Activated T-cell treated with anti-CD3 and anti-CD28 coated beads, Interleukin-2, amount 50 U/mL, for 48 hours (primary cell): ENCODE measurements around the gene CLEC12A.
A peak's percentile ranks its signal among the peaks of the same experiment; 100 is the strongest.
"Not testable (repeated sequence)": the region's sequence is repeated elsewhere in the genome, so short reads cannot be mapped to it uniquely, and the experiment has no call there.

Experiments
- DNase-seq, 2 experiments: peaks; one replicate each; pipeline ENCODE4 v3.0.0-alpha.2; 2020

The CLEC12A gene

DNA sequence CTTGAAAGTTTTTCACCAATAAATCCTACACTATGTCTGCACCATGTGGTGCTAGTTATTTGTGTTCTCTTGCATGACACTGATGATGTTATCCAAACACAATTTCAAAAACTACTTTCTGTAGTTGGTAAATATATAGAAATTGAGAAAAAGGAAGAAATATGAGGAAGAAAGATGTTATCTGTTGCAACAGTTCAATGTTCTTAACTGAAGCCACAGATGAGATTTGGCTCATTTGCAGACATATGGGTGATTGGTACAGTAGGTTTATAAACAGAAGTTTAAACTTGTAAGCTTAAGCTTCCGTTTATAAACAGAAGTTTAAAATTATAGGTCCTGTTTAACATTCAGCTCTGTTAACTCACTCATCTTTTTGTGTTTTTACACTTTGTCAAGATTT is at the start of gene CLEC12A:
TSS of gene CLEC12A (plus strand) at position 229 of the 400 bp plus-strand sequence. CDS start 188 bp downstream, outside the sequence.
- DNase-seq: no peak

DNA sequence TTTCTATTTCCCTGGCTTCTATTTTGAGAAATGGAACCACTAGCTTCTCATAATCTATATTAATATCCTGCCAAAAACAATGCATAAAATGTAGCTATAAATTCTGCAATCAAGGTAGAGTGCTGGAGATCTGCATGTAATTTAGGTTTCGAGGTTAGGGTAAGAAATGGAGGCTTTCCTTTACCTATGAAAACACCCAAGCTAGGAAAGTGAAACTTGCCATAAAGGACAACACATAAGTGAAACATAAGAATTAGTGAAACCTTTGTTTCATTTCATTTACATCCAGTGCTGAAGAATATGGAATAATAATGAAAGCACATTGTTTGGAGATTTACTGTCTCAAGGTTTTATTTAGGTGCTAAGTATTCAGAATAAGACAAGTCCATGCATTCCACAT is 48.8 kb upstream of the CLEC12A start:
- no peak for DNase-seq

DNA sequence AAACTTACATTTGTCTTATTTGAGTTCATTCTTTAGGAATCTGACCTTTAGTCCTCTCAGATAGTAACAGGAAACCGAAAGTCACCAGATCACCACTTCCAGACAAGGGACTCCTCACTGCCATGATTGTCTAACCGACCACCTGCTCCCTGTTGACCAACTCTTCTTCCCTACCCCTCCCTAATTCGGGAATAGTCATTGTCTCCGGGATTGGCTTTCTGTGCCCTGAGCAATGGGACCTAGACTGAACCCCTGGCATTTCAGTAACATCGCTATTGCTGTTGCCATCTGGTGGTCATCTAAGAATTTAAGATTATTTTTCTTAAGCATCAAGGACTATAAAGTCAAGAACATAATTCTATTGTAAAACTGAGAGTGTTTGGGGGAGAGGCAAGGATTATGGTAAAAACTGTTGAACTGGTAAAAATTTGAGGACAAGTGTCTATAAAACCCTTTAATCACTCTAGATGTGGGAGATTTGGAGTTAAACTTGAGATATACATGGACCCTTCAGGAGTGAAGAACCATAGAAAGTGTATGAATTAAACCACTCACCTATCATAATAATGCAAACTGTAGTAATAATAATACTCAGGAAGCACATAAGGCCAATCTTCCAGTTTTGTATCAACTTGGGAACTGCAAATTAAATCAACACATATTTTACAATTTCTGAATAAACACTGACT is 45.4 kb upstream of the CLEC12A start:
- DNase-seq: peak; percentile 27 to 34

DNA sequence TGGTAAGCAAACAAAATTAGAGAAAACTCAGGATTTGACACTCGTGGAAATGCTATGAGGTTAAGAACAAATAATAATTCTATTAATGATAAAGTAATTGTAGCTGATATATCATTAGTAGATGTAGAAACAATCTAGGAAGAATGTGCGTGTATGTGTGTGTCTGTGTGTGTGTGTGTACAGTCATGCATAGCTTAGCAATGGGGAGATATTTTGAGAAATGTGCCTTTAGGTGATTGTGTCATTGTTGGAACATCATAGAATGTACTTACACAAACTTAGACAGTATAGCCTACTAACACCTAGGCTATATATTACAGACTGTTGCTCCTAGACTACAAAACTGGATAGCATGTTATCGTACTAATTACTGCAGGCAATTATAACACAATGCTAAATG is 44.3 kb upstream of the CLEC12A start:
- no peak for DNase-seq

DNA sequence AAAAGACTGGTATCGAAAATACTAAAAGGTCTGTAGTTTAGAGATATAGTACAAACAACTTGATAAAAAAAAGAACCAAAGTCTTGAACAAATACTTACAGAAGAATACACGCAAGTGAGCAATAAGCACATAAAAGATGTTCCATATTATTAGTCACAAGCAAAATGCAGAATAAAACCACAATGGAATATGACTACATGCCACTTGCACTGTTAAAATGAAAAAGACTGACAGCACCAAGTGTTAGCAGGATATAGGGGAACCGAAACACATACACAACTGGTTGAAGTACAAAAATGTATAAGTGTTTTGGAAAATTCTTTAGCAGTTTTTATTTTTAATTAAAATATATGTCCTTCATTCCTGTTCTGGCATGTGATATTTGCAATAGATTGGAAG is 42.6 kb upstream of the CLEC12A start:
- DNase-seq: no peak

DNA sequence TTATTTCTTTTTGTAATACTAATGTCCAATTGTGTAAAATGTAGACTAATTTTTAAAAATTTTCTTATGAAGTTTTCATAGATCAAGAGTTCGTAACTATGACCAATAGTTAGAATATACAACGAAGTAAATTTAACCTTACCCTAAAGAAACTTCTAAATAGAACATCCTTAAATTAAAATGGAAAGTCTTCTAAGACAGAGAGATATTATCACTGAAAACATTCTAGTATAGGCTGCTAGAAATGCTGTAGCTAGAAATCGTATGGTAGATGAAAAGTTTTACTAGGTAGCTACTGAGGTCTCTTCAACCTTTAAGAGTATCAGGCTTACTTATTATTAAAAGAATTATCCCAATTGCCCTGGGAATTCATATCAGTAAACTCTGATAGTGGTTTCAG is 40.0 kb upstream of the CLEC12A start:
- DNase-seq: no peak

DNA sequence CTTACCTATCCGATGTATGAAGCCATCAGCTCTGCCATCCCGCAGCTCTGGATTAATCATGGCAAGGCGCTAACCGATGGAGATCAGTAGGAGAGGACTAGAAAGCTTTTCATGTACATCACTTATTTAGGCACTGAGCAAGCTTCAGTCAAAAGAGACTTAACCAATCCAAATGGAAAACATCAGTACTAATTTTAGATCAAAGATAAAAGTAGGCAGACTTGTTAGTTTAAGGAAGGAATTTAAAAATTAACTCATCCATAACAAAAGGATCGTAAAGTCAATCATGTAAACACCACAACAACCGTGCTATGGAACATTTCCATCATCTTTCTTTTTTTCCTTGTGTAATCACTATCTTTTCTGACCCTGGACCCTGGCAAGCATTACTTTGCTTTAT is 38.9 kb upstream of the CLEC12A start, which contains the start of gene CLEC2A:
TSS of gene CLEC2A (minus strand) at position 101 of the 400 bp plus-strand sequence. CDS start at position 60, 41 bp downstream.
- DNase-seq: no peak

DNA sequence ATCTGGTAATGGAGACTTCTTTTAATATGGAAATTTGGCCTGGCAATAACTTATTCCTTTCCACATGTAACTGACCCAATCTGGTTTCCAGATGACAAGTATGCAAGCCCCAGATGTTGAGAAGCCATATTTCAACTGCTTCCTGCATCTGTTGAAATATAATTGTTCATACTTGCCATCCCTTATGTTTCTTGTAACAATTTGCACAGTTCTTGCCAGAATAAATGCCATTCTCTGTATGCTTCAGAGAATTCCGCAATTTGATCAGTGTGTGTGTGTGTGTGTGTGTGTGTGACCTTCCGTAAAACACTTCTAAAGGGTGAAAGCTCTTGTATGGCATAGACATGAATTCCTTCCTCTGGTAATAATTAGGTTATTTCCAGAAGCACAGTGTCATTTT is 37.3 kb upstream of the CLEC12A start:
- no peak for DNase-seq

DNA sequence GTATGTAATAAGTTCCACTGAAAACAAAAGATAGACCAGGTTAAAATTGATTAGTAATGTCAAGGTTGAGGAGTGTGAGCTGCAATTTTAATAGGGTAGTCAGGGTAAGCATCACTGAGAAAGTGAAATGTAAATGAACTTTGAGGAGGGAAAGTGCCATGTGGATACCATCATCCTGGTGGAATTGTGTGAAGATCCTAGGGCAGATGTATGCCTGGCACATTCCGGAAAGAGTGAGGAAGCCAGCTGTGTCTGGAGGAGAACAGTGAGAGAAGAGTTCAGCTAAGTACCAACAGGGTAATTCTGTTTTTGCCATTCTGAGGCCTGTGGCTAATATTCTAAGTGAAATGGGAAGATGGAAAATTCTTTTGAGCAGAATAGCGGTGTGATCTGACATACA is 36.2 kb upstream of the CLEC12A start:
- no peak for DNase-seq

DNA sequence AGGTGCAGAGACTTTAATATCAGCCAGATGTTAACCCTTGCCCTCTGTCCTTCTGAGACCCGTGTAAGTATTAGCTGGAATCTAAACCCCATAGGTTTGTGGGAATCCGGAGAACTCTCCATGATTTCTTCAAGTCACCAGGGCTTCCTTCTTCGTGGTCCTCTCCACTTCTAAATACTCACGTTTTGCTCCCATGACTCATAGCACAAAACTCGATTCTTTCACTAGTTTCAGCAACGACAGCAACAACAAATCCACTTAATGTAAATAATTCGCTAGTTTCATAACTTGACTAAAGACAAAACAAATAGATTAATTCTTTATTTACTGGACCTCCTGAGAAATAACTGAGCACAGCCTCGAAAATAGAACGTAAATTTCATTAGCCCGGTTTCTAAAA is 34.6 kb upstream of the CLEC12A start:
- DNase-seq: no peak

DNA sequence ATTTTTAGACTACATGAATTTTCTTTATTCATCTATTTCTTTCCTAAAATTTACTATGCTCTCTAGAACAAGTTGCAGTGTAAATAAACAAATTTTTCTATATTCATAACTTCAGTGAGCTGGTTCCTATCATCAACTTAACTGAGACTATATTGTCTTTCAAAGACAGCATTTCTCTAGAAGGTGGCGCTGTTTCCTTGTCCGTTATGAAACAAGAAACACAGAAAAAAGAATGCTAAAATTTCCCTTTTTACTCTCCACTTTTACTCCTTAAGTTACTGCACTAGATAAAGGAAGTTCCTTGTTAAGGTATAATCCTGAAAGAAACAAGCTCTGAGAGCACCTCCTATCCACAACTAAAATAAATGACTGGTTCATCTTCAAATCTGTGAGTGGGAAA is 30.8 kb upstream of the CLEC12A start:
- DNase-seq: no peak

DNA sequence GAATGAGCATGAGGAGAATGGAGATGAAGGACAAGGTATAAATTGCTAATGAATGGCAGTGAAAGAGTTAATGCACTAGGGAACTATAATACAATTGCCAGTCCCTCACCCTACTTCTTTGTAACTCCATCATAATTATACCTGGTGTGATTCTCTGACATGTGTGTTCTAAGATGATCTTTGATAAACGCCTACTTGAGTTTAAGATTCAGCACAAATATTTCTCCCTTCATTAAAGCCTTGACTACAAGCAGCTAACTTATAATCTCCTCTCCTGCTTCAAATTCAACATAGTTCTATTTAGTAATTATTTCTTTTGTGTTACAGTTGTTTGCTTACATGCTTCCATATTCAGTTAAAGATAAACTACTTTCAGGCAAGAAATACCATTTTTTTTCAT is 29.4 kb upstream of the CLEC12A start:
- DNase-seq: no peak

DNA sequence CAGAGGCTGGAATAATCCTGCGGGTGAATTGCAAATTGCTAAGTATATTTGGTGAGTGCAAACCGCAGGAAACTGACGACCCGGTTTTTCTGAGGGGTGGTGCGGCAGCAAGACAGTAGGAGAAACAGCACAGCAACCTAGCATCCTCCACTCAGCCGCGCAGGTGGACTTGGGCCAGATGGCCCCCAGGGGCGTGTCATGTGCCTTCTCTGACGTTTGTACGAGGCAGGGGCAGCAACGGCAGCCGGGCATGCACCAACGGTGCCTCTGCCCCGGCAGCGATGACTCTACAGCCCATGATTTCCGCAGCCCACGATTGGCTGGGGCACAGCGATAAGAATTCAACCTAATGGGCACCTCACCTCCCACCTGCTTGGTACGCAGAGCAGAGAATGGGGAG is 28.0 kb upstream of the CLEC12A start:
- peak in 1 of 2 experiments; percentile 23 for DNase-seq

DNA sequence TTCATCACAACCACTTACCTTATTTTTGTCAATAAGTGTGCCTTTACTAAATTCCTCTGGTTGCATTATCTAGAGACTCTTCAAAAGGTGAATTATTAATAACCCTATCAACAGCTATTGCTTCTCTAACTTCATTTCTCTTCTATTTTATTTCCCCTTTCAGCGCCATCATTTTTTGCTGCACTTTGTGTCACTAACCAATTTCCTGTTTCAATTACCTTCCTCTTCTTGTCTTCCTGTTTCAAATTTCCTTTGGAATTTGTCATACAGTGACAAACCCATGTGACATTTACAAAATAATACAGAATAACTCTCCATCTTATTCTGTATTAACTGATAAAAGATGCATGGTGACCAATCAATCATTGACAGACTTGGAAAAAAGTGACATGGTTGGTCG is 26.8 kb upstream of the CLEC12A start:
- DNase-seq: no peak

DNA sequence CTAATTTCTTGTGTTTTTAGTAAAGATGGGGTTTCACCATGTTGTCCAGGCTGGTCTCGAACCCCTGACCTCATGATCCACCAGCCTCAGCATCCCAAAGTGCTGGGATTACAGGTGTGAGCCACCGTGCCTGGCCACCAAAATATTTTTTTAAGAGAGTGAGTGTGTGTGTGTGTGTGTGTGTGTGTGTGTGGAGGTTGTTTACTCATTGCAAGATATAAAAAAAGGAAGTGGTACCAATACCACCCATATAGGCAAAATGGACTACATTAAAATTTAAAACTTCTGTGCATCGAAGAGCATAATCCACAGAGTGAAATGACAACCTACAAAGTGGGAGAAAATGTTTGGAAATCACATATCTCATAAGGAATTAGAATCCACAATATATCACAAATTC is 23.5 kb upstream of the CLEC12A start:
- DNase-seq: no peak

DNA sequence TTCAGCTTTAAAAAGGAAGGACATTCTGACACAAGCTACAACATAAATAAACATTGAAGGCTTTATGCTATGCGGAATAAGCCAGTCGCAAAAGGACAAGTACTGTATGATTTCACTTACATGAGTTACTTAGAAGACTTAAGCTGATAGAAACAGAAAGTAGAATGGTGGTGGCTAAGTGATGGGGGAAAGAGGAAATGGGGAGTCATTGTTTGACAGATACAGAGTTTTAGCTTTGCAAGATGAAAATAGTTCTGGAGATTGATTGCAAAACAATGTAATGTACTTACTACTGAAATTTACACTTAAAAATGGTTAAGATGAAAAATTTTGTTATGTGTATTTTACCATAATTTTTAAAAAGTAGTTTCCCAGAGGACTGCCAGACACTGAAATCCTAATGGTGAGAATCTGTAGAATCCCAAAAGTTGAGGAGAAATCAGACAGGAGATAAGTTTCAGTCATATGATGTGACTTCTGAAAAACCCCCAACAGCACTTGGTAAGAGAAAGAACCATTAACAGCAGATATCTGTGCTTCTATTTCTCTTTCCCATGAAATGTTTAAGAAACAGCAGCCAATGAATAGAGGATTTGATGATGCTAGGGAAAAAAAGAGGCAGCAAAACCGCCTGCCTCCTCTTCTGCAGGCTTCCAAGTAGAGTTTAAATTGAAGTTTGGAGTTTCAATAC is 22.5 kb upstream of the CLEC12A start:
- DNase-seq: no peak

DNA sequence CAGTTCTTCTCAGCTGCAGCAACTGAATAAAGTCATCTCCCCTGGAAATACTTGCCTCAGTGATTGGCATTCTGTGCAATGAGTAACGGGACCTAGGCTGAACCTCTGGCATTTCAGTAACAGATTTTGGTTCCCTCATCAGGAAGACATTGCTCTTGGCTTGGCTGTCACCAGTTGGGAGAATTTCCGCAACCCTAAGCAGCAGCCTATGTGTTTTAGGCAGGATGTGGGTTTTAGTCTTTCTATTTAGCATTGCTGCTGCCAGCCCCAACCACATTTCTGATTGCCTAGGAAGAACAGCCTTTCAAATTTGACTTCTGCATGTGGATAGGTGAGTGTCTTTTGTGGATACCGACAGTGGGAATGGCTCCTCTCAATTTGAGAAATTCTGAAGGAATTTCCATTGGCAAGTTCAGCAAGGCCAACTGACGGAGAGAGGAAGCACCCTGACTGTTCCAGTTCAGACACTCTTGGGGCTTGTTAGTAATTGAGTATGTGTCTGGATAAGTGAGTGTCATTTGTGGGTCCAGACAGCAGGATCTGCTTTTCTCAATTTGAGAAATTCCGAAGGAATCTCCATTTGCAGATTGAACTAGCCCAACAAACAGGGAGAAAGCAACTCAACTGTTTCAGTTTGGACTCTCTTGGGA is 20.1 kb upstream of the CLEC12A start:
- peak; percentile 23 to 35 for DNase-seq

DNA sequence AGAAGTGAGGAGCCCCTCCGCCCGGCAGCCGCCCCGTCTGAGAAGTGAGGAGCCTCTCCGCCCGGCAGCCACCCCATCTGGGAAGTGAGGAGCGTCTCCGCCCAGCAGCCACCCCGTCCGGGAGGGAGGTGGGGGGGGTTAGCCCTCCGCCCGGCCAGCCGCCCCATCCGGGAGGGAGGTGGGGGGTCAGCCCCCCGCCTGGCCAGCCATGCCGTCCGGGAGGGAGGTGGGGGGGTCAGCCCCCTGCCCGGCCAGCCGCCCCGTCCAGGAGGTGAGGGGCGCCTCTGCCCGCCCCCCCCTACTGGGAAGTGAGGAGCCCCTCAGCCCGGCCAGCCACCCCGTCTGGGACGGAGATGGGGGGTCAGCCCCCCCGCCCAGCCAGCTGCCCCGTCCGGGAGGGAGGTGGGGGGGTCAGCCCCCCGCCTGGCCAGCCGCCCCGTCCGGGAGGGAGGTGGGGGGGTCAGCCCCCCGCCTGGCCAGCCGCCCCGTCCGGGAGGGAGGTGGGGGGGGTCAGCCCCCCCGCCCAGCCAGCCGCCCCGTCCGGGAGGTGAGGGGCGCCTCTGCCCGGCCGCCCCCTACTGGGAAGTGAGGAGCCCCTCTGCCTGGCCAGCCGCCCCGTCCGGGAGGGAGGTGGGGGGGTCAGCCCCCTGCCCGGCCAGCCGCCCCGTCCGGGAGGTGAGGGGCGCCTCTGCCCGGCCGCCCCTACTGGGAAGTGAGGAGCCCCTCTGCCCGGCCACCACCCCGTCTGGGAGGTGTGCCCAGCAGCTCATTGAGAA is 18.1 kb upstream of the CLEC12A start:
- DNase-seq: not testable (repeated sequence)

DNA sequence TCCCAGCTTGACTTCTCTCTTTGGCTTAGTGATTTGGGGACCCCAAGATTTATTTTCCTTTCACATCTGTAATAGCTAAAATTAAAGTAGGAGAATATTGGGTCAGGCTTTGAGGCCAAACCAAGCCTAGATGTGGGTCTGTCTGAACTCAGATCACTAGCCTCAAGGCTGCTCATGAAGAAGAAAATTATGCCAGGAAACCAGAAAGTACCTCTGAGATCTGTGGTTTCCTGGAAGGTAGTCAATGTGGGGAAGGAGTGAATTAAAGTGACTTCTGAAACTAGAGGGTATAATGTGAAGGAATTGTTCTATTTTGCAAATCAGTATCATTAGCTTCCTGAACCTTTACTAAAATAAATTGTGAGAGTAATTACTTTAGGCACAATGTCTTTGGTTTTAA is 13.4 kb upstream of the CLEC12A start:
- DNase-seq: no peak

DNA sequence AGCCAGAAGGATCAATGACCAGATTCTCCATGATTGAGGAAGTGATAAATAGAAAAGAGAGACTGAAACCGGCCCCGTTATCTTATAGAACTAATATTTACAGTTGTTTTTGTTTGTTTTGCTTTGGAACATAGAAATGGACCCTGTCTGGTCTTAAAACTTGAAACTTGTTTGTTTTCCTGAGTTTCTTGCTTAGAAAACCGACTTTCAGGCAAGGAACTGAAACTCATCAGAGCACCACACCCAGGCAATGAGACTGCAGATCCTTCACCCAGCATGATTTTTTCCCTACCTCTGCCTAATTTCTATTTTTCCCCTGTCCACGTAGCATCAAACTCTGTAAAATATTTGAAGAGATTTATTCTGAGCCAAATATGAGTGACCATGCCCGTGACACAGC is 10.6 kb upstream of the CLEC12A start:
- no peak for DNase-seq

DNA sequence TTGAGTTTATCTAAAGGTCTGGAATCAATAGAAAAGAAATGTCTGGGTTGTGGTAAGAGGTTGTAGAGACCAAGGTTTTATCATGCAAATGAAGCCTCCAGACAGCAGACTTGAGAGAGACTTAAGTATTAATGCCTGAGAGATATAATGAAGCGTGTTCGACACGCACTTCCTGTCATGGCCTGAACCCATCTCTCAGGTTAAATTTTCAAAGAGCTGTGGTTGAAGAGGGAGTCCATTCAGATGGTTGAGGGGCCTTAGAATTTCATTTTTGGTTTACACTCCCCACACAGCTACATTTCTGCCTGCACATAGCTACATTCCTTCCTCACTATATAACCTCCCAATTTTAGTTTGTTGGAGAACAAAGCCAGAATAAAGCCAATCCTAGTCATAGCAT is 10.1 kb upstream of the CLEC12A start:
- no peak for DNase-seq

DNA sequence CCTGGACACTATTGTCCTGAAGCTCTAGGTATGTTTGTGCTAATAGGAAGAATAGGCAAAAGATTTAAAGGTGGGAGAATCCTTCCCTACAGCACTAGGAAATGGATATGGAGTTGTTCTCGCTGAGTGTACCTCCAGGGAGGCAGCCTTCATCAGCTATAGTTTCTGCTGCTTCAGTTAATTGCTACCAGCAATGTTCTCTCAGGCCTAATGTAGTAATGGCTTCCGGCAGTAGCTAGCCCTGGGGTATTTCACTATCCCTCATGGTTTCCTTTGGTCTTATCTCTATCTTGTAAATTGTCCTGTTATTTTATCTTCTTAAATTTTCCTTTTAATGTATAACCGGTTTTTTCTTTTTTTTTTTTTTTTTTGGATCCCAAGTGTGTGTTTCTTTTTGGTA is 9.3 kb upstream of the CLEC12A start:
- DNase-seq: no peak

DNA sequence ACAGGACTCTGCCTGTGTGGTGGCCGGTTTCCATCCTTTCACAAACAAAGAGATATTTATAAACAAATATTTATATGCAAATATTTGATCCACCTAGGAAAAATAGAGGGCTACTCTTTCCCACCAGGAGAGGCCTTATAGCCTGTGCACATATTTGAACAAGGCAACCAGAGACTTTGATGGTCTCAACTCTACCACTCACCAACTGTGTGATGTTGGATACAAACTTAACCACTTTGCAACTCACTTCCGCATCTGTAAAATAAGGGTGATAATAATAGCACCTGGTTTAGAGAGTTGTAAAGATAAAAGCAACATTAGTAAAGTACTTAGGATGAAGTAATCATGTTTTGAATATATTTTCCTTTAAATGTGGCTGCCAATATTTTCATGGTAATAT is 1.5 kb upstream of the CLEC12A start:
- DNase-seq: no peak
